ENCODE results near the gene OLFM1.
"Not testable (repeated sequence)": the region's sequence is repeated elsewhere in the genome, so short reads cannot be mapped to it uniquely, and the experiment has no call there.

Gene OLFM1

DNA sequence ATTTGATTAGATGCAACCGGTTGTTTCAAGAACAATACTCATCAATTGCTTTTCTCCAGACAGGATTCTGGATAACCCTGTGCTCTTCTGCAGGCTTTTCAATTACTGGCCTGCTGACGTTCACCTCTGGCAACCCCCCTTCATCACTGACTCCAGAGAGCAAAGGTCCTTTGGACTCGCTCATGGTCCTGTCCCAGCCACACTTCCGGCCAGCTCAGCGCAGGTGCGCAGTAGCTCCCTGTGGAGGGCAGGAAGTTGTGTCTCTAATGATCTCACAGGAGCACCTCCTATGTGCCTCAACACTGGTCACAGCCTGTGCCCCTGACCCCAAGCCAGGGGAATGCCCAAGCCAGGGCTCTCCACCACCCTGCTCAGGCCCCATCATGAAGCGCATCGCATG lies 44.0 kb downstream of the OLFM1 start:
- DNase-seq (ENCODE audit: low read depth, low spot score) = no peak

DNA sequence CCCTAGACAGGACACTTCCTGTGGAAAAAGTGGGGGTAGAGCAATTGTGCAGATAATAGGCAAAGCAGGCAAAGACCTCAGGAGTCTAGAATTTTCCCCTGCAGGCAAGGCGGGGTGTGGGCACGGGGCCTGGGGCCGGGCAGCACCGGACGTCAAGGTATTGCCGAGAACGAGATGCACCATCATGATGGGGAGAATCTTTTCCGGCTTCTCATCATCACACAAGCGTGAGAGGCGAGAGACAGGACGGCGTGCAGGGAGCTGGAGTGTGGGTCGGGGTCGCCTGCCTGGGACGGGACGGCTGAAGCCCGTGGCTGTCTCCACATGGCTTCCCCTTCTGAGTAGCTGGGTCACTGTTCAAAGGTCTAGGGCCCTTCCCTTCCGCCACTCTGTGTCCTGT lies 44.5 kb downstream of the OLFM1 start:
- DNase-seq (ENCODE audit: low read depth, low spot score) = no peak

DNA sequence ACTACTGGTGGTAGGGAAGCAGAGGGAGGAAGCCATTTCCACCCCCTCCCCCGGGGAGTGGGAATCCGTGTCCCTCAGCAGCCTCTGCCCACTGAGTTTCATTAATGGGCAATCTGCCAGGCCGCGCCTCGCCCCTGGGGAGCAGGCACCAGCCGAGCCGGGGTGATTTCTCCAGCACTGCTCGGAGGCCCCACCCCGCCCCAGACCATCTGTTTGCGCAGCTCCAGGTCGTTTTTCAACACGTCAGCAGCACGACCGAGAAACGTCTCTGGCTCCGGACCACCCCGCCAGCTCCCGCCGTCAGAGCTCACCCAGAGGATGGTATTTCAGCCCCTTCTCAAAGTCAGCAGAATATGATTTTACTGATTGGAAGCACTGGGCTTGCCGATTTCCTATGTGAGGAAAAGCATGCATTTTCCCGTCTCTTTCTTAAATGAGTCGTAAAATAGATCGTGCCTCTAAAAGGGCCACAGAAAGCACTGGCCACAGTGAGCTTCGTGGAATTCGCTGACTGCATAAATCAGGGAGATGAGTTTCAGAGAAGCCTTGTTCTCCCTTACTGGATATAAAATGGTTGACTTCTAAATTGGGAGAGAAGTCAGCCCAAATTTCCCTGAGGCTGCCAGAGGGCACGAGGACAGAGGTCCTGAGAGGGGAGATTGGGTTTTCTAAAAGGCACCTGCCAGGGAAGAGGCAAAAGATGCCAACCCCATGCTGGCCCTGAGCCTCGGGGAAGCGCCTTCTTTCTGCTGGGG lies 47.0 kb downstream of the OLFM1 start:
- DNase-seq (ENCODE audit: low read depth, low spot score) = no peak

DNA sequence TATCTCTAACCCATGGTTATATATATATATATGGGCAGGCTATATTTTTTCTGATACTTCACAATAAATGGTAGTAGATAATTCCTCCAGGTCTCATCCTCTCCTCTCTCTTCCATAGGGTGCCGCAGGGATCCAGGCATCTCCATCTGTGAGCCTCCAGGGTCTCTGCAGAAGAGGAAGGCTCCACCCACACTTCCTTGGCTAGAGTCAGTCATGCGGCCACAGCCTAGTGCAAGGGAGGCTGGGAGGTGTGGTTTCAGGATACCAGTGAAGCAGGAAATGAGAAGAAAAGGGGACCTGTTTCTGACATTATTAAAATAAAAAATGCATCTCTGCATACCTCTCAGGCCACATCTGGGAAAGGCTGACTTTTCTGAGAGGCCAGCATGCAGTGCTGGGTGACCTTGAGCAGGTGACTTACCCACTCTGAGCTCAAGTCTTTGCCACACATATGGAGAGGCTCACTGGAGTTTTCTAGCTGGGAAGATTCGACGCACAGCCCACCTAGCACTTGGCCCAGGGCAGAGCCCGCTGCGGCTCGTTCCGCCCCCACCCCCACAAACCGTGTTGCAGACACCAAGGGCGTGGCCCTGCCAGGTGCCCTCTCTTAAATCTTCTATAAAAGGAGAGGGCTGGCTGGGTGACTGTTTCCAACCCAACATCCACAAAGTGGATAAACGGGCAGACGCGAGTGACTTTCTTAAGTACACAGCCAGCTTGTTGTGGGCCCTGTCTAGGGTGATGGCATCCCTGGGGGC lies 47.9 kb downstream of the OLFM1 start:
- DNase-seq (ENCODE audit: low read depth, low spot score) = no peak

DNA sequence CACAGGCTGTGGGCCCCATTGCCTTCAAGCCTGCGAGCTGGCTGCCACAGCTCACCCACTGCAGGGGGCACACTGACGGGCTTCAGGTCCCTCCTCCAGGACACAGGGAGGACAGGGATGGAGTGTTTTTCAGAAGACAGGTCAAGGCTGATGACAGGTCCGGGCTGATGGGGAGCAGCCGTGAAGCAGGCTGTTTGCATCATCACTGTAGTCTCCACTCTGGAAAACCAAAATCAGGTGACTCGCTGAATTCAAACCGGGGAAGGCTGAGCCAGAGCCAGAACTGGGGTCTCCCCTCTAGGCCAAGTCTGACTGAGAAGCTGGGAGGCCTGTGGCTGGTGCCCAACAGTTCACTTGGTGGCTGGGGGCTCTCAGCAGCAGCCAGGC lies 48.5 kb downstream of the OLFM1 start:
- no peak for DNase-seq (ENCODE audit: low read depth, low spot score)

DNA sequence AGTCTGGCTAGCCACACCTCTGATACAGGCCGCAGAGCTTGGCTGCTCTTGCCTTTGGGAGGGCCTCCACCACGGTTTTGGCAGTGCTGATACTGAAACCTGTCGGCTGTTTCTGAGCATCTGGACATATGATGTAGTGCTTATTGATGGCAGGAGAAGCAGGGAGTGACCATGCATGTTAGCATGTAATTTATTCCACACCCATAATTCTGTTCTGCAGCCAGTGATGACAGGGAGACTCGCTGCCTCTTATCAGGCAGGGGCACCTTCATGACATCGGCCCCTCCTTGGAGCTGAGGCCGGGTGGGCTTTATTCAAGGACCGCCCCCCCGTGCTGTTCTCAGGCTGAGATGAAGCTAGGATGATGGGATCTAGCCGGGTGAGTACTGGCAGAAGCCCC lies 49.0 kb downstream of the OLFM1 start:
- no peak for DNase-seq (ENCODE audit: low read depth, low spot score)

DNA sequence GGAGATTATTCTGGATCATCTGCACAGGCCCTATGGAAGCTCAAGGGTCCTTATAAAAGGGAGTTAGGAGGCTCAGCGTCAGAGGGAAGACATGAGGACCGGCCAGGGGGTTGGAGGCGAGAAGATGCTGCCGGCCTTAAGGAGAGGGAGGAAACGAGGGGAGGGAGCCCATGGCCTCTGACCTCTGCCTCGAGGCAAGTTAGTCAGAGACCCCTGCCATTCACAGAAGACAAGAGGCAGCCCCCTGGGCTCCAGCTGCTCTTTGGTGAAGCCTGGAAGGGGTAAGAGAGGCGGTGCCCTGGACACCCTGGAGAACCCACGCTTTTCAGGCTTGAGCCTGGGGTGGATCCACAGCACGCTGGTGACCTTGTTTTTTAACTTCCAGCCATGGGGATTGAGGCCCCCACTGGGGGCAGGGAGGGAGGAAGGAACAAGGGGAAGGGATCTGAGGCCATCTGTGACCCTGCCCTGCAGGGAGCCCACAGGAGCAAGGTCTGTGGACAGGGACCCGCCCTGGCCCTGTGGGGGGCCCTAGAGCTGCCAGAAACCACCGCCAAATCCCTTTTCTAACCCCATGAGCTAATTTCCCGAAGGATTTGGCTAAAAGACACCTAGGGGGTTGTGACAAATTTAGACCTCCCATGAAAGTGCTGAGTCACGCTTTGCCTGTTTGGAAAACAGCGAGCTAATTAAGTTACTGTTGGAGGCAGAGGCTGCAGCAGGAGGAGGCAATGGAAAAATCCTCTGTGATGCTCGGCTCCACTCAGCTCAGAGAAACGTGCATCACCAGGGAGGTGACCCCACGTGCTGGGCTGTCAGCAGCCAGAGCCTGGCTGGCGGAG lies 49.7 kb downstream of the OLFM1 start:
- no peak for DNase-seq (ENCODE audit: low read depth, low spot score)

DNA sequence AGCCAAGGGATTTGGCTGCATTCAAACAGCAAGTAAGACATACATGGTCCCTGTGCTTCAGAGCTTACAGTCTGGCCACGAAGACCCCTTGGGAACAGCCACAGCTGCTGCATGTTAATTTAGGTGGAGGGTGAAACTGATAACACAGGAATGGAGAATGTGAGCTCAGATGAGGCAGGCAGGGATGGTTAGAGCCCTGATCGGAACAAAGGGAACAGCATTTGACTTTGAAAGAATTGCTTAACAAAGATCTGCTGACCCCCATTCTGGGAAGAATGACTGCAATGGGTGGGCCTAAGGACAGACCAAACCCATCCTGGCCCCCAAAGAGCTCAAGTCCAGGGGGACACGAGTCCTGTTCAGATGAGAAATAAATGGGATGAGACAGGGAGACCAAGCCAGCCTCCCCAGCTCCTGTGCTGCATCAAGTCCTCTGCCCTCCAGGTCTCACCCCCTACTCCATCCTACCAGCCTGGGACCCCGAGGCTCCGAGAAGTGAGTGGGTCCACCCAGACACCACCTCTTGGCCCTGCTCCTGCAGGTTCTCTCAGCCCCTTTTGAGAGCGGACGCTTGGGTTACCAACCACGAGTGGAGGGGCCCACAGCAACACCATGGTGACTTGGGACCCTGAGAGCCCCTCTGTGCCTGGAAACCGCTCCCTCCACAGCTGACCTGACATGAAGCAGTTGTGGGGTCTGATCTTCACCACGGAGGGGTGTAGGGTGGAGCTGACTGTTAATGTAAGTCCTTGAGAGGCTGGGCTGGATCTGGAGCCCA lies 50.8 kb downstream of the OLFM1 start:
- DNase-seq (ENCODE audit: low read depth, low spot score) = no peak

DNA sequence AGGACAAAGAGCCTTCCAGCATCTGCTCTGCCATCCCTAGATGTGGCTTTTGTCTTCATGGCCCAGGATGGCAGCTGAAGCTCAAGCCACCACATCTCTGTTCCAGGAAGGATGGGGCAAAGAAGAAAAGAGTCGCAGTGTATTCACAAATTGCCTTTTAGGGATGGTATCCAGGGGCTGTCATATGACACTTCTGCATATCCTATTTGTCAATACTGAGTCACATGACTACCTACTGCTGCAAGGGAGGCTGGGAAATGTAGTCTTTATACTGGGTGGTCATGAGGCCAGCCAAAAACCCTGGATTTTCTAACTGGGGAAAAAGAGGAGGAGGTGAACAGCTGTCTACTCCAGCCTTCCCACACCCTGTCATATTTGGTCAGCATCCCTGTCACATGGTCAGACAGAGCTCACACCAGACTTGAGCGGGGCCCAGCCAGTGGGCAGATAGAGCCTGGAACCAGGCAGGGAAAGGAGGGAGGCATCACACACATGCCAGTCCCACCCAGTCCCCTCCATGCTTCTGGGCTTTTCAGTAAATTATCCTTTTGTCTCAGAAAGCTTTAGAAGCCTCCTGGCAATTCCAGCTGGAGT lies 52.0 kb downstream of the OLFM1 start:
- DNase-seq (ENCODE audit: low read depth, low spot score) = no peak

DNA sequence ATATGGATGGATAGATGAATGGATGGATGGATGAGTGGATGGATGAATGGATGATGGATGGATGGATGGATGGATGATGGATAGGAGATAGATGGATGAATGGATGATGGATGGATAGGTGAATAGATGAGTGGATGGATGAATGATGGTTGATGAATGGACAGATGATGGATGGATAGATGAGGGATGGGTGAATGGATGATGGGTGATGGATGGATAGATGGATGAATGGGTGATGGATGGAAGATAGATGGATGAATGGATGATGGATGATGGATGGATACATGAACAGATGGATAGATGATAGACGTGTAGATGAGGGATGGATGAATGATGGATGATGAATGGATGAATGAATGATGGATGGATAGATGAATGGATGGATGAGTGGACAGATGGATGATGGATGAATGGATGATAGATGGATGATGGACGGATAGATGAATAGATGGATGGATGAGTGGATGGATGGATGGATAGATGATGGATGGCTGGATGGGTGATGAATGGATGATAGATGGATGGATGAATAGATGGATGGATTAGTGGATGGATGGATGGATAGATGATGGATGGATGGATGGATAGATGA lies 53.8 kb downstream of the OLFM1 start:
- DNase-seq (ENCODE audit: low read depth, low spot score) = no peak

DNA sequence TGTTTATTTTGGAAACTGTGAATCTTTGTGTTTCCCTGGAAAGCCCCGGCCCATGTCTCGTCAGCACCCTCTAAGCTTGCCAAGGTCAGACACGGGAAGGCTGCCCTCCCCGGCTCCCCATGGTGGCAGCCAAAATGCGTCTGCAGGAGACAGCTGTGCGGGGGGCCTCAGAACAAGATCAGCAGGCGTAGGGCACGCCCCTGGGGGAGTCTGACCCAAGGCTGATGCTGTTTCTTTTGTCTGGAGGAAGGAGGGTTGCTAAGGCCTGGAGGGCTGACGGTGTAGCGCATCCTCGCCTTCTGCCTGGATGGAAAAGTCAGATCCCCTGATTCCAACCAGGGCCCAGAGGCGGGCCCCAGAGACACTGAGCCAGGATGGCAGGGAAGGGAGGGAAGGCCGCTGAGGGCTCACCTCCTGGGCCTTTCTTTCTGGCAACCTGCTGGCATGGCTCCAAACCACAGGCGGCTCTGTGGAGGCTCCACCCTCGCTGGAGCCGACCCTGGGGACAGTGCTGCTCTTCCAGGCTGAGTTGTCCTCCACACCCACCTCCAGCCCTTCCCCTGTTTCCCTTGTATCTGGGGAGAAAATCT lies 57.2 kb downstream of the OLFM1 start:
- DNase-seq (ENCODE audit: low read depth, low spot score) = no peak

DNA sequence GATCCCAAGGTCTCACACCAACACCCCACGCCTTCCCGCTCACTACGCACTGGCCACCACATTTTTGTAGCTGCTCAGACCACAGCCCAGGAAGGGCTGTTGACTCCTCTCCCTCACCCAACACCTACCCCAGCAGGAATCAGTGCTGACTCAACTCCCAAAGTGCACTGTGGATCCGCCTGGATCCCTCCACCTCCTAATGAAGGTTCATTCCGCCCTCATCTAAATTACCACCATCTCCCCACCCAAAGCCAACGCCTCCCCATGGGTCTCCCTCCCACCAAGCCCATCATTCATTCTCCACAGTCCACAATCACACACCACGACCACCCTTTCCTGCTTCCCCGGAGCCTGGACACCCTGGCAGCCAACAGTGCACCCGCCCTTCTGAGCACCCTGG lies 57.8 kb downstream of the OLFM1 start:
- DNase-seq (ENCODE audit: low read depth, low spot score) = no peak

DNA sequence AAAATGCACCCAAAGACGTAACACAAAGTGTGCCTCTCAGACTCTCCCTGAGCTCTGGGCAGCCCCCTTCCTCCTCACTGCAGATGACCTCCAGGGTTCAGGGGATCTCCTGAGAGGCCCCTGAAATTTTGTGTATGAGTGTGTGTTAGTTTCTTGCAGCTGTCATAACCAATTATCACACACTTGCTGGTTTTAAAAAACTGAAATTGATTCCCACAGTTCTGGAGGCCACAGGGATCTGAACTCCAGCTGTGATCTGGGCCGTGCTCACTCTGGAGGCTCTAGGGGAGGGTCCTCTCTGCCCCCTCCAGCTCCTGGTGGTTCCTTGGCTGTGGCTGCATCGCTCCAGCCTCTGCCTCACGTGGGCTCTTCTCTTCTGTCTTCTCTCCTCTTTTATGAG lies 58.8 kb downstream of the OLFM1 start:
- DNase-seq (ENCODE audit: low read depth, low spot score) = no peak

DNA sequence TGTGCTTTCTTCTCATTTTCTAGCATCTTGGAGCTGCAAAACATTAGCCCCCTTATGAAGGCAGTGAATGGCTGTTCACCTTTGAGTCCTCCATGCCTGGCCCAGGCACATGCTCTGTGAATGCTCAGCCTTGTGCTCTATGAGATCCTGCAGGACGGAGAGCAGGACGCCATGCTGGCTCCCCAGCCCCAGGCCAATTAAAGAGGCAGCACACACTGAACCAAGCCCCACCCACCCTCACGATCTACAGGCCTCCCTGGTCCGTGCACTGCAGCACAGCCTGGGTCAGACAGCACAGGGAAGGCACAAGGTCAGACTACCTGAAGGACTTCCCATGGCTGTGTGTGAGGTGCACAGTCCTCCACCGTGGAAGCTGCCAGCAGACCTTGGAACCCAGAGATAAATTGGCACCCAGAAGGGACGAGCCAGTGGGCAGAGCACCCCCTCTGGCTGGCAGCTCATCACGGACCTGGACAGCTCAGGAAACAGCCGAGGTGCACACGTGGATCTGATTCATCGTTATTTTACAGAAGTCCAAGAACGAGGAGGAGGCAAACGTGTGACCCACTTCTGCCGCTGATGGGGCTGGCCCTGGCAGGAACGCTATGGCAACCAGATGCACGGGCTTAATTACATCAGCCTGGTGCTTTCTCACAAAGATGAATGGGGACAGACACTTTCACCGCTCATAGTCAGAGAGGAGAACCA lies 59.5 kb downstream of the OLFM1 start:
- no peak for DNase-seq (ENCODE audit: low read depth, low spot score)

DNA sequence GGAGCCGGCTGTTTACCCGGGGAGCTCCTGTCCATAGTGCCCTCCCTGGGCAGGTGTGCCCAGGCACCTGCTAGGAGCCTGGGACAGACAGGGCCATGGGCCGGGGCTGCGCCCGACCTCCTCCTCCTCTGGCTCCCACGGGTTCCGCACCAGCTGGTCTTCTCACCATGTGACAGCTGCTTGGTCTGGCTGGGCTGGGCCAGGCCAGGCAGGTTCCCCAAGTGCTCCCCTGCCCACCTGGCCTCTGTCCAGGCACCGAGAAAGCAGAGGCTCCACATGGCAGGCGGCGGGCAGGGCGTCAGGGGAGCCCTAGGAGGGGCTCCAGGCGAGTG lies 60.0 kb downstream of the OLFM1 start:
- DNase-seq (ENCODE audit: low read depth, low spot score) = no peak

DNA sequence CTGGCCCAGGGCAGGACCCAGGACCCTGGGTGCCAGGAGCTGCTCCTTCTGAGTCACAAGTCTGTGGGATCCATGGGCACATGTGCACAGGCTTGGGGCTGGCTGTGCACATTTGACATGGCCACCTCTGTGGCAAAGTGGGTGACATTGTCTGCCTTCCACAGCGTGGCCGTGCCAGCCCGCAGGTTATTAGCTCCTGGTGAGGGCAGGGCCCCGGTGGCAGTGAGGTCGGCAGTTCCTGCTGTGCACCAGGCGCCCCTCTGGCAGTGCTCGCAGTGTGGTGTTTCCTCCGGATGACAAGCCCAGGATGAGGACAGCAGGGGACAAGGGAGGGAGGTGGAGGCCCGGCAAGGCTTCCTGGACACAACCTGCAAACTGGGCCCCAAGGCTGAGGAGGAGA lies 60.5 kb downstream of the OLFM1 start:
- no peak for DNase-seq (ENCODE audit: low read depth, low spot score)

DNA sequence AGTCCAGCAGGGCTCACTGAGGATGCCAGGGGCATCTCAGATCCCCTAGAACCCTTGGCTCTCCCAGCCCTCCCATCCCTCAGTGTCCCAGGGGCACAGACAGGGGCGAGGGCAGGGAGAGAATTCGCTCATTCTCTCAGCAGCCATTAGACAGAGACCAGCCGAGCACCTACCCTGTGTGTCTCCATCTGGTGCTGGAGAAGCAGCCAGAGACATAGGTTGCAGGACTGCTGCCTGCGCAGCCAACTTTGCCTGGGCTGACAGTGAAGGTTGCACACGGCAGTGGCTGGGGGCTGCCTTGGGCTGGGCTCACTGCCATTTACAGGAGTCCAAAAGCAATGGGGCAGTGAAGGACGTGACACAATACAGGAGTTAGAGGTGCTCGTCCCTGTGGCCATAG lies 60.9 kb downstream of the OLFM1 start:
- DNase-seq (ENCODE audit: low read depth, low spot score) = no peak

DNA sequence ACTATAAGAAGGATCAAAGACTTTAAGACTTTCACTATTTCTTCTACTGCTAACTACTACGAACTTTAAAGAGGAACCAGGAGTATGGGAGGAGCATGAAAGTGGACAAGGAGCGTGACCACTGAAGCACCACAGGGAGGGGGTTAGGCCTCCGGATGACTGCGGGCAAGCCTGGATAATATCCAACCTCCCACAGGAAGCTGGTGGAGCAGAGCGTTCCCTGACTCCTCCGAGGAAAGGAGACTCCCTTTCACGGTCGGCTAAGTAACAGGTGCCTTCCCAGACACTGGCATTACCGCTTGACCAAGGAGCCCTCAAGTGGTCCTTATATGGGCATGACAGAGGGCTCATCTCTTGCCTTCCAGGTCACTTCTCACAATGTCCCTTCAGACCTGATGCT lies 62.4 kb downstream of the OLFM1 start:
- DNase-seq (ENCODE audit: low read depth, low spot score) = not testable (repeated sequence)

DNA sequence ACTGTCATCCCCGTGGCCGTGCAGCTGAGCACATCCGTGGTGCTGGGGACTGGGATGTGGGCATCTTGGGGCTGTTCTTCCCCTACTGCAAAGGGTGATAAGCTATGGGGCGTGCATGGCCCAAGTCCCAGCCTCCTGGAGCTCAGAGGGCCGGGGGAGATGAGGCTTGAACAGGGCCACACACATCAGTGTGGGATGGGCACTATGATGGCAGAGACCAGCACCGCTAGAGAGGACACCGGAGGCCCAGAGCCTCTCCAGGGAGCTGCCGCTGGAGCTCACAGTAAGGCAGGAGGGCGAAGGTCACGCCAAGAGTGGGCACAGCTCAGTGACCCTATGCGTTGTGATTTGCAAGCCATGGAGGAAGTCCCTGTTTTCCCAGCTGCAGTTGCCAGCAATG lies 63.5 kb downstream of the OLFM1 start:
- no peak for DNase-seq (ENCODE audit: low read depth, low spot score)
